HG03432 (cell line): ENCODE measurements around the gene C12orf57.

Source experiments
- ATAC-seq: cut with Tn5 transposase; IDR thresholded peaks from one replicate; pipeline ENCODE4 v1.9.1; 2021; ENCODE audit warnings: mild to moderate bottlenecking, moderate library complexity; ENCODE audit not compliant: unreplicated experiment

The C12orf57 gene

GRCh38 chr12:6917491-6918231 lies 26.2 kb upstream of the C12orf57 start:
- no peak for ATAC-seq

- no peak for ATAC-seq
These were observed 24.2 kb upstream of the C12orf57 start for GRCh38 chr12:6919588-6919987.

- ATAC-seq, result no peak
These were observed 22.3 kb upstream of the C12orf57 start for GRCh38 chr12:6921539-6921938.

- ATAC-seq, result no peak
These were observed 21.6 kb upstream of the C12orf57 start for GRCh38 chr12:6921996-6922946.

GRCh38 chr12:6923003-6923732 lies 20.7 kb upstream of the C12orf57 start:
- no peak for ATAC-seq

- no peak for ATAC-seq
These were observed 20.0 kb upstream of the C12orf57 start for GRCh38 chr12:6923851-6924250.

GRCh38 chr12:6925239-6925539 lies 18.6 kb upstream of the C12orf57 start:
- ATAC-seq, result no peak

GRCh38 chr12:6925540-6926279 lies 18.1 kb upstream of the C12orf57 start:
- ATAC-seq, result no peak

- no peak for ATAC-seq
These were observed 16.3 kb upstream of the C12orf57 start, which contains the start of gene ATN1 for GRCh38 chr12:6927379-6928021. ATN1 (plus strand) TSS chr12:6927959; CDS start chr12:6934002, 6,043 bp downstream.

GRCh38 chr12:6928022-6928702 lies 15.7 kb upstream of the C12orf57 start:
- ATAC-seq, result no peak

- ATAC-seq, result no peak
These were observed 15.0 kb upstream of the C12orf57 start for GRCh38 chr12:6928703-6929407.

GRCh38 chr12:6929466-6930452 lies 14.1 kb upstream of the C12orf57 start:
- no peak for ATAC-seq

GRCh38 chr12:6932766-6933165 lies 11.1 kb upstream of the C12orf57 start:
- no peak for ATAC-seq

- ATAC-seq, result no peak
These were observed 9.7 kb upstream of the C12orf57 start for GRCh38 chr12:6934110-6934509.

- no peak for ATAC-seq
These were observed 8.2 kb upstream of the C12orf57 start for GRCh38 chr12:6935371-6936193.

GRCh38 chr12:6936194-6936635 lies 7.6 kb upstream of the C12orf57 start:
- ATAC-seq, result no peak
